K562 (cell line): ENCODE results near the gene HOXA7. TPM values are rescaled to one million over a fixed set of nuclear protein-coding genes. Genes with fewer than 3 reads are reported as not detected.

Source experiments
- ATAC-seq: fragments of 200-7000 bp; cut with Tn5 transposase; 3 replicates; pipeline ENCODE4 v1.9.1; 2020; ENCODE audit warnings: moderate library complexity
- BruUV-seq: library from RNA; stranded (reverse); fragments of 400-500 nt; replicated peaks from 2 replicates; lab custom pipeline; 2021; lab: Mats Ljungman, UMichigan
- CTCF ChIA-PET: fragments of 300-600 bp; formaldehyde crosslinking; extraction: SDS; loops from one replicate; lab custom pipeline; 2021; ENCODE audit warnings: low intra/inter-chr PET ratio; lab: Yijun Ruan, JAX
- POLR2A ChIA-PET: fragments of 300-600, 350-650 bp; sonication (Branson Sonifier 250); formaldehyde crosslinking; extraction: SDS; loops from one replicate; lab custom pipeline; 2021; ENCODE audit warnings: antibody characterized with exemption, inconsistent platforms; lab: Yijun Ruan, JAX
- DNase-seq, 4 experiments: peaks; one replicate each; pipeline versions ENCODE4 v3.0.0 to v3.0.0-alpha.2; 2011 to 2018; ENCODE audit warnings: low spot score in 3 of 4, mixed read lengths in 3 of 4; ENCODE audit errors: extremely low read depth in 1 of 4
- FAIRE-seq: peaks from 2 replicates; lab custom pipeline; 2011; peaks lifted over from hg19 to GRCh38; lab: Jason Lieb, UNC
- H2AFZ ChIP-seq: 2 replicates; pipeline ENCODE4 v1.6.0; 2011; ENCODE audit warnings: low read depth, low read length, control low read depth, inconsistent platforms
- H3K27ac ChIP-seq: fragments of 200-600 bp; 3 replicates; pipeline ENCODE4 v1.8.0; 2011; ENCODE audit warnings: low read depth, mild to moderate bottlenecking, control low read depth, inconsistent platforms, low read length, moderate library complexity, mixed read lengths; ENCODE audit errors: extremely low read depth
- H3K27me3 ChIP-seq, 2 experiments: fragments of 300-600 bp in 1 of 2; 2 replicates in 1 of 2; 3 replicates in 1 of 2; pipeline versions ENCODE4 v1.6.0 to v1.8.0; 2011; ENCODE audit warnings: inconsistent platforms in 2 of 2, low read length in 2 of 2, mild to moderate bottlenecking in 1 of 2, mixed read lengths in 1 of 2, moderate library complexity in 1 of 2; ENCODE audit not compliant: control insufficient read depth in 2 of 2, insufficient read depth in 2 of 2
- H3K36me3 ChIP-seq: fragments of 300-600 bp; 3 replicates; pipeline ENCODE4 v1.8.0; 2011; ENCODE audit warnings: mild to moderate bottlenecking, low read length, inconsistent platforms; ENCODE audit not compliant: control insufficient read depth, insufficient read depth
- H3K4me1 ChIP-seq, 2 experiments: fragments of 200-600 bp in 1 of 2; replicated peaks in 1 of 2; 2 replicates in 1 of 2; 3 replicates in 1 of 2; pipeline versions ENCODE4 v1.5.1 to v1.8.0; 2011; ENCODE audit warnings: inconsistent platforms in 2 of 2, low read length in 2 of 2, mild to moderate bottlenecking in 1 of 2, mixed read lengths in 1 of 2, moderate library complexity in 1 of 2; ENCODE audit not compliant: control insufficient read depth in 2 of 2, insufficient read depth in 2 of 2
- H3K4me2 ChIP-seq: 2 replicates; pipeline ENCODE4 v1.6.1; 2011; ENCODE audit warnings: low read length, control low read depth, inconsistent platforms, mixed read lengths; ENCODE audit not compliant: insufficient read depth
- H3K4me3 ChIP-seq: fragments of 200-600 bp; sonication (generic), shearing (Covaris generic); 2 replicates; pipeline ENCODE4 v1.5.1; 2016; ENCODE audit warnings: control low read depth, inconsistent platforms
- H3K79me2 ChIP-seq: fragments of 200-600 bp; 3 replicates; pipeline ENCODE4 v1.8.0; 2011; ENCODE audit warnings: low read length, inconsistent platforms; ENCODE audit not compliant: control insufficient read depth, insufficient read depth
- H3K9ac ChIP-seq, 2 experiments: 2 replicates each; pipeline versions ENCODE4 v1.6.0 to v1.6.1; 2011; ENCODE audit warnings: low read depth in 2 of 2, low read length in 2 of 2, control low read depth in 1 of 2, inconsistent platforms in 1 of 2, mild to moderate bottlenecking in 1 of 2, mixed read lengths in 1 of 2; ENCODE audit not compliant: insufficient read depth in 1 of 2
- H3K9me1 ChIP-seq: one replicate; pipeline ENCODE4 v1.6.0; 2011; ENCODE audit warnings: inconsistent platforms, mild to moderate bottlenecking, low read length, moderate library complexity; ENCODE audit not compliant: control insufficient read depth, insufficient read depth
- H3K9me3 ChIP-seq: replicated peaks from 2 replicates; pipeline ENCODE4 v1.5.1; 2011; ENCODE audit warnings: low read depth, low read length, inconsistent platforms; ENCODE audit not compliant: control insufficient read depth, insufficient read depth
- H4K20me1 ChIP-seq: replicated peaks from 2 replicates; pipeline ENCODE4 v1.6.1; 2011; ENCODE audit warnings: low read length, inconsistent platforms, mixed read lengths; ENCODE audit not compliant: control insufficient read depth, insufficient read depth
- CBX1 ChIP-seq: sonication (generic); IDR thresholded peaks from 2 replicates; pipeline ENCODE4 v1.6.1; 2016; ENCODE audit warnings: antibody characterized with exemption, low read depth, mild to moderate bottlenecking
- E2F6 ChIP-seq, 2 experiments: IDR thresholded peaks; 2 replicates each; pipeline ENCODE4 v1.6.1; 2011; ENCODE audit warnings: borderline replicate concordance in 1 of 2, control low read depth in 1 of 2, low read depth in 1 of 2, low read length in 1 of 2, mild to moderate bottlenecking in 1 of 2, mixed read lengths in 1 of 2, moderate library complexity in 1 of 2; ENCODE audit not compliant: insufficient read depth in 1 of 2, insufficient read length in 1 of 2, poor library complexity in 1 of 2, severe bottlenecking in 1 of 2; ENCODE audit errors: extremely low read depth in 1 of 2
- EP300 ChIP-seq: IDR thresholded peaks from 2 replicates; pipeline ENCODE4 v1.6.1; 2012; ENCODE audit warnings: low read length, improper control_type of control experiment
- HNRNPK ChIP-seq: fragments of 200-400 bp; formaldehyde crosslinking; IDR thresholded peaks from one replicate; pipeline ENCODE4 v1.6.1; 2018; ENCODE audit warnings: mild to moderate bottlenecking, low read depth, low read length; ENCODE audit not compliant: poor library complexity, severe bottlenecking
- JUNB ChIP-seq: fragments of 450-650 bp; formaldehyde crosslinking; conservative IDR thresholded peaks from 2 replicates; pipeline ENCODE4 v1.4.0; 2020; ENCODE audit warnings: mild to moderate bottlenecking
- MEF2A ChIP-seq: IDR thresholded peaks from 2 replicates; pipeline ENCODE4 v1.6.1; 2011; ENCODE audit warnings: low read depth, mild to moderate bottlenecking, low read length, moderate library complexity; ENCODE audit not compliant: control insufficient read depth
- MXI1 ChIP-seq: IDR thresholded peaks from 2 replicates; pipeline ENCODE4 v1.6.1; 2011; ENCODE audit warnings: low read depth, mild to moderate bottlenecking, improper control_type of control experiment, low read length
- NFE2 ChIP-seq: IDR thresholded peaks from 2 replicates; pipeline ENCODE4 v1.6.1; 2014; ENCODE audit warnings: antibody characterized with exemption, low read depth
- RBM14 ChIP-seq: fragments of 200-400 bp; formaldehyde crosslinking; IDR thresholded peaks from 2 replicates; pipeline ENCODE4 v1.6.1; 2018; ENCODE audit warnings: low read depth, mild to moderate bottlenecking, low read length, moderate library complexity, borderline replicate concordance; ENCODE audit not compliant: insufficient read depth
- SOX6 ChIP-seq: fragments of 450-650 bp; IDR thresholded peaks from 2 replicates; pipeline ENCODE4 v1.6.1; 2014; ENCODE audit warnings: mild to moderate bottlenecking
- SRSF7 ChIP-seq: fragments of 200-400 bp; formaldehyde crosslinking; optimal IDR thresholded peaks from 2 replicates; pipeline ENCODE3; 2017; ENCODE audit warnings: mild to moderate bottlenecking, low read depth, low read length
- ZFX ChIP-seq: sonication (generic); formaldehyde crosslinking; IDR thresholded peaks from 2 replicates; pipeline ENCODE4 v1.8.0; 2022; ENCODE audit warnings: mild to moderate bottlenecking, missing genetic modification reagents, moderate library complexity
- ZNF76 ChIP-seq: fragments of 250-450 bp; sonication (Bioruptor Pico); IDR thresholded peaks from 2 replicates; pipeline ENCODE4 v1.4.0; 2020; ENCODE audit warnings: mild to moderate bottlenecking, moderate library complexity, borderline replicate concordance
- ZZZ3 ChIP-seq: fragments of 450-650 bp; IDR thresholded peaks from 2 replicates; pipeline ENCODE4 v1.6.1; 2016; ENCODE audit warnings: antibody characterized with exemption, mild to moderate bottlenecking, moderate library complexity
- WGBS: fragments of 100-300 bp; shearing (Covaris generic); methylation state at CpG from one replicate; pipeline ENCODE4 v1.1.6; 2016; ENCODE audit warnings: low coverage, mixed read lengths; ENCODE audit not compliant: insufficient coverage; ENCODE audit errors: missing lambda C conversion rate; 5-methylcytosine and 5-hydroxymethylcytosine counted together
- in situ Hi-C: fragments of 300-500 bp; cut with MboI; formaldehyde crosslinking; loops from 4 replicates; pipeline ENCODE4 v1.15.0; 2018; ENCODE audit warnings: inconsistent platforms, mixed read lengths
- intact Hi-C: fragments of 100-400 bp; cut with micrococcal nuclease; formaldehyde crosslinking; loops from 2 replicates; pipeline ENCODE4 v1.14.2; 2022
- polyA plus RNA-seq, 8 experiments: library from polyadenylated mRNA; depleted of rRNA in 4 of 8; stranded (reverse) in 5 of 8; unstranded in 3 of 8; fragments of >200 nt; fragmentation: Nextera tagmentation in 2 of 8; fragmentation: Illumina TruSeq in 1 of 8; extraction: Ambion mirVana in 2 of 8; extraction: Trizol in 1 of 8; gene quantifications; 2 replicates each; pipeline versions ENCODE4 v1.2.1 to v1.2.3, GENCODE V29; 2011 to 2014; ENCODE audit warnings: inconsistent platforms in 1 of 8, missing spikeins in 1 of 8
- total RNA-seq, 7 experiments: library from RNA; depleted of rRNA in 6 of 7; stranded (reverse); fragments of >200 nt in 6 of 7; fragmentation: Illumina TruSeq in 2 of 7; extraction: Trizol in 2 of 7; gene quantifications; 2 replicates each; pipeline versions ENCODE4 v1.2.1 to v1.2.3, GENCODE V29; 2011 to 2021; ENCODE audit warnings: low replicate concordance in 1 of 7
- TF ChIP-seq, protein P1 (sequence below): fragments of 450-650 bp; conservative IDR thresholded peaks from 2 replicates; pipeline ENCODE4 v1.6.1; 2016; ENCODE audit warnings: missing genetic modification characterization, low read depth, mild to moderate bottlenecking, missing compliant biosample characterization, moderate library complexity
- TF ChIP-seq, protein P2 (sequence below), 3 experiments: IDR thresholded peaks in 2 of 3; conservative IDR thresholded peaks in 1 of 3; 2 replicates each; pipeline ENCODE4 v1.5.1; 2011 to 2012; ENCODE audit warnings: low read length in 3 of 3, mild to moderate bottlenecking in 3 of 3, control low read depth in 2 of 3, improper control_type of control experiment in 1 of 3, inconsistent platforms in 1 of 3, low read depth in 1 of 3, mixed read lengths in 1 of 3, moderate library complexity in 1 of 3; ENCODE audit not compliant: insufficient read depth in 2 of 3

HOXA7 gene
- total and polyA plus RNA-seq, 9 of the 15 experiments (the other 6 are each of a cell fraction or from before 2014, with no cell fraction given) = not detected

GRCh38 chr7:27148031-27148755 is 8.3 kb downstream of the HOXA7 start:
- WGBS = 9% methylated on average over 25 of the region's 28 CpGs
- intact Hi-C loops (no loop called here), in situ Hi-C loops (loop anchor here (10.0 kb wide), 1 partner anchor 293 kb away; no protein-coding TSS in a partner anchor)
- Histone ChIP-seq H3K9ac (no peak overlapping the region), H3K36me3 (no peaks in the 10 kb centered on the region), H3K4me1 (peaks cover 0 to 29% of the 10 kb centered on the region in 2 experiments; a peak in 2 of 5 replicates), H3K27ac (no peak overlapping the region), H3K9me3 (no peaks in the 10 kb centered on the region), H2AFZ (no peak overlapping the region), H4K20me1 (no peaks in the 10 kb centered on the region), H3K27me3 (peaks cover 50 to 92% of the 10 kb centered on the region in 2 experiments), H3K79me2 (no peaks in the 10 kb centered on the region), H3K4me3 (no peak overlapping the region), H3K9me1 (no peaks in the 10 kb centered on the region), H3K4me2 (no peak overlapping the region)
- TF ChIP-seq SRSF7 = no peak
- no peak for TF ChIP-seq HNRNPK
- TF ChIP-seq EP300 = no peak
- TF ChIP-seq JUNB (CRISPR knock-in tag) = no peak
- TF ChIP-seq E2F6 (IDR thresholded peaks at IDR 0.05; ENCODE audit: borderline replicate concordance in 1 of 2, extremely low read depth in 1 of 2, insufficient read depth in 1 of 2, insufficient read length in 1 of 2, low read depth in 1 of 2, low read length in 1 of 2, poor library complexity in 1 of 2, severe bottlenecking in 1 of 2) = no peak
- no peak for TF ChIP-seq NFE2
- no peak for TF ChIP-seq ZNF76 (CRISPR knock-in tag)
- no peak for TF ChIP-seq RBM14
- no peak for TF ChIP-seq ZFX (CRISPR knock-in tag)
- TF ChIP-seq, protein P1, sequence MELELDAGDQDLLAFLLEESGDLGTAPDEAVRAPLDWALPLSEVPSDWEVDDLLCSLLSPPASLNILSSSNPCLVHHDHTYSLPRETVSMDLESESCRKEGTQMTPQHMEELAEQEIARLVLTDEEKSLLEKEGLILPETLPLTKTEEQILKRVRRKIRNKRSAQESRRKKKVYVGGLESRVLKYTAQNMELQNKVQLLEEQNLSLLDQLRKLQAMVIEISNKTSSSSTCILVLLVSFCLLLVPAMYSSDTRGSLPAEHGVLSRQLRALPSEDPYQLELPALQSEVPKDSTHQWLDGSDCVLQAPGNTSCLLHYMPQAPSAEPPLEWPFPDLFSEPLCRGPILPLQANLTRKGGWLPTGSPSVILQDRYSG = no peak
- TF ChIP-seq CBX1 = no peak
- no peak for TF ChIP-seq MEF2A
- TF ChIP-seq, protein P2, sequence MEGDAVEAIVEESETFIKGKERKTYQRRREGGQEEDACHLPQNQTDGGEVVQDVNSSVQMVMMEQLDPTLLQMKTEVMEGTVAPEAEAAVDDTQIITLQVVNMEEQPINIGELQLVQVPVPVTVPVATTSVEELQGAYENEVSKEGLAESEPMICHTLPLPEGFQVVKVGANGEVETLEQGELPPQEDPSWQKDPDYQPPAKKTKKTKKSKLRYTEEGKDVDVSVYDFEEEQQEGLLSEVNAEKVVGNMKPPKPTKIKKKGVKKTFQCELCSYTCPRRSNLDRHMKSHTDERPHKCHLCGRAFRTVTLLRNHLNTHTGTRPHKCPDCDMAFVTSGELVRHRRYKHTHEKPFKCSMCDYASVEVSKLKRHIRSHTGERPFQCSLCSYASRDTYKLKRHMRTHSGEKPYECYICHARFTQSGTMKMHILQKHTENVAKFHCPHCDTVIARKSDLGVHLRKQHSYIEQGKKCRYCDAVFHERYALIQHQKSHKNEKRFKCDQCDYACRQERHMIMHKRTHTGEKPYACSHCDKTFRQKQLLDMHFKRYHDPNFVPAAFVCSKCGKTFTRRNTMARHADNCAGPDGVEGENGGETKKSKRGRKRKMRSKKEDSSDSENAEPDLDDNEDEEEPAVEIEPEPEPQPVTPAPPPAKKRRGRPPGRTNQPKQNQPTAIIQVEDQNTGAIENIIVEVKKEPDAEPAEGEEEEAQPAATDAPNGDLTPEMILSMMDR (IDR thresholded peaks at IDR 0.05 in 2 of 3, conservative IDR thresholded peaks at IDR 0.05 in 1 of 3; ENCODE audit: insufficient read depth in 2 of 3, low read depth in 1 of 3, low read length in 3 of 3) = no peak
- TF ChIP-seq ZZZ3 = no peak
- TF ChIP-seq SOX6 = no peak
- no peak for TF ChIP-seq MXI1
- FAIRE-seq = no peak
- DNase-seq = no peak
- ChIA-PET CTCF (no interaction called here), POLR2A (no interaction called here)
- BruUV-seq = no TSS peak
- no peak for ATAC-seq
